Stimulated activated CD8-positive, alpha-beta memory T cell treated with anti-CD3 and anti-CD28 coated beads, Interleukin-2, amount 100 ng/mL, for 48 hours (primary cell): ENCODE measurements around the gene XPNPEP1.
"Not testable (repeated sequence)": the region's sequence is repeated elsewhere in the genome, so short reads cannot be mapped to it uniquely, and the experiment has no call there.

Experiments
- DNase-seq, 2 donors: peaks; one replicate each; pipeline ENCODE4 v3.0.0-alpha.2; 2020; ENCODE audit warnings: low read depth in 2 of 2

Gene XPNPEP1

DNA sequence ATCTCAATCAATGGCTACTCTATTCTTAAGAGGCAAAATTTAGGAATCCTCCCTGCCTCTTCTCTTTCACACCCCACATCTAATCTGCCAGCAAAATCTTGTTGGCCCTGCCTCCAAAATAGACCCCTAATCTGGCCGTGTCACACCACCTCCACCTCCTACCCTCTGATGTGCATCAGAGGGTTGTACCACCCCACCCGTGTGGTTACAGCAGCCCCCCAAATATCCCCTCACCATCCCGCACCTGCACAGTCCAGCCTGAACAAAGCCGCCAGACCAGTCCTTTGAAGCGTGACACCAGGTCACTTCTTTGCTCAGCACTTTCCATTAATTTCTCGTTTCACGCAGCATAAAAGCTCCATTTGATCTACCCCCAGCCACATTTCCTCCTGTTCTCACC, 776 bp upstream of the XPNPEP1 start:
- no peak for DNase-seq

DNA sequence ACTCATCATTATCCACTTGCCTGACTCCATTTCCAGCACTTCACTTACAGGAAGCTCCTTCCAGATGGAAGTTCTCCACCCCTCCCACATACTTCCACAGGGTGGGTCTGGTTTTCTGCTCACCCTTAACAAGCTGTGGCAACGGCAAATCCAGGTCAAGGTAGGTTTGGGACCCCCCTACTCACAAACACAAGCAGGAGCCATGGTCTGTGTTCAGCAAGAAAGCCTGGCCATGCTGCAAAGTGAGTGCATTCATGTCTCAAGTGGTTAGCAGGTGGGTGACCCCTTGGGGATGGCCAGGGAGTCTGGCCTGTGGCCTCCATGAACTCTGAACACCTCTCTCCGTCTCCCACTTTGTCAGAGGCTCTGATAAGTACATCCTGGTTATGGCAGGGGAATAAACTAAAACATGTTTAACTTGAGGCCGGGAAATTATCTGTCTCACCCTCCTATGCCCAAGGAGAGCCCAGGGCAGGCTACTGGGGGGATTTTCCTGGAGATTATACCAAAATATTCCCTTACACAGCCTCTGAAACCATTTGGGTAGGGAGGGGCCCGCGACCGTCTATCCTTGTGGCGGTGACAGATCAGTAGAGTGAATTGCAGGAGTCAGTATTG, 844 bp downstream of the XPNPEP1 start:
- no peak for DNase-seq

DNA sequence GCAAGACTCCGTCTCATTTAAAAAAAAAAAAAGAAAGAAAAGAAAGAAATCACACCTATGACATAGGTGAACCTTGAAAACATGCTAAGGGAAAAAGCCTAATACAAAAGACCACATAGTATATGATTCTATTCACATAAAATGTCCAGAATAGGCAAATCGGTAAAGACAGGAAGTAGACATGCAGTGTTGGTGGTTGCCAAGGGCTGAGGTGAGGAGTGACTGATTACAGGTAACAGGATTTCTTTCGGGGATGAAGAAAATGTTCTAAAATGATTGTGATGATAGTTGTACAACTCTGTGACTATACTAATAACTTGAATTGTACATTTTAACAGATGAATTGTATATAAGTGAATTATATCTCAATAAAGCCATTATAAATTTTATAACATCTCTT, 3.3 kb downstream of the XPNPEP1 start:
- no peak for DNase-seq

DNA sequence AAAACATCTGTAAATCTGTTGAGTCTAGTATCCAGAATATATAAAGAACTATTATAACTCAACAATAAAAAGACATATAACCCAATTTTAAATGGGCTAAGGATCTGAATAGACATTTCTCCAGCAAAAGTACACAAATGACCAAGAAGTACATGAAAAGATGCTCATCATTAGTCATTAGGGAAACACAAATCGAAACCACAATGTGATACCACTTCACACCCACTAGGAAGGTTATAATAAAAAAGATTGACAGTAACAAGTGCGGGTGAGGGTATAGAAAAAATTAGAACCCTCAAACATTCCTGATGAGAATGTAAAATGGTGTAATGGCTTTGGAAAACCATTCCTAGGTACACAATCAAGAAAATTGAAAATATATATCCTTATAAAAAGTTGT, 4.1 kb downstream of the XPNPEP1 start:
- no peak for DNase-seq

DNA sequence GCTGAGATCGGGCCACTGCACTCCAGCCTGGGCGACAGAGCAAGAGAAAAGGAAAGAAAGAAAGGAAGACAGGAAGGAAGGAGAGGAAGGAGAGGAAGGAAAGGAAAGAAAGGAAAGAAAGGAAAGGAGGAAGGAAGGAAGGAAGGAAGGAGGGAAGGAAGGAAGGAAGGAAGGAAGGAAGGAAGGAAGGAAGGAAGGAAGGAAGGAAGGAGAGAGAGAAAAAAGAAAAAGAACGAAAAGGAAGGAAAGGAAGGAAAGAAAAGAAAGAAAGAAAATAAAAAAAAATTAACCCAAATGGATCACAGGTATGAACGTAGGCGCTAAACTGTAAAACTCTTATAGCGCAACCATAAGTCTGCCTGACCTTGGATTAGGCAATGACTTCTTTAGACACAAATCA, 4.6 kb downstream of the XPNPEP1 start:
- not testable (repeated sequence) for DNase-seq

- no peak for DNase-seq
Observed at GRCh38 chr10:109915566-109915965, 7.7 kb downstream of the XPNPEP1 start.

- no peak for DNase-seq
Observed at GRCh38 chr10:109914966-109915365, 8.3 kb downstream of the XPNPEP1 start.

- DNase-seq, result no peak
Observed at GRCh38 chr10:109913306-109913892, 9.9 kb downstream of the XPNPEP1 start.

DNA sequence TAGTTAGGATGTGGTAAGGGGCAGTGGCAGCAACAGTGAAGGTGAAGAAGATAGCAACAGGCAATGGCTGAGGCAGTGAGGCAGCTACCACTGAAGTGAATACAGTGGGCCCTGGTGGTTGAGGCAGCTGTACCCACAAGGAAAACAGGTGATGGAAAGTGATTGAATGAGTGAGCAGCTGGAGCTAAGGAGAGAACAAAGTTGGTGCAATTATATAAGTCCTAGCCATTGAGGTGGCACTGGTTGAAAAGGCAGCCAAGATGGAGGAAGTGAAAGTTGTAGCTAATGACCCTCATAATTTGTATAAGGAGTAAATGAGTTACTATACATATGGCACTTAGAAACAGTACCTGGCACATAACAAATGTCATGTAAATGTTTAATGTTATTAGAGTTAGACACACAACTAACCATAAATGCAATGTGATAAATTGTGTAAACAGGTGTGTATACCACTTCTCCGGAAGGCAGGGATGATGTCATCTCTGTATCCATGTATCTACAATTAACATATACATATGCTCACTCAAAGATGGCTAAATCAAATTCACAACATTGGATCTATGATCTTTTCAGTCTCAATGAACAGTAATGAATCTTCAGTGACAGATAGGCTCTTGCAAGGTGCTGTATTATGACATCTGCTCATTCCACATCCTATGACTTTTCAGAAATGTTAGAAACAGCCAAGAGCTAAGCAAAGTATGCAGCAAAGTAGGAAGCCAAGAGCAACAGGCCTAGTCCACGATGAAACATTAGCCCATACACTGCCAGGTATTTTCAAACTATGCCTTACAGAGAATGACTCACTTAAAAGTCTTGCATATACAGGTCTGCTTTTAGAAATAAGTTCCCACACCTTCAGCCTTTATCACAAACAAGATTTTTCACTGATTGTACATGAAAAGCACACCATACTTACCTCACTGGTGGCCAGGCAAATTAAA, 10.7 kb downstream of the XPNPEP1 start:
- no peak for DNase-seq

DNA sequence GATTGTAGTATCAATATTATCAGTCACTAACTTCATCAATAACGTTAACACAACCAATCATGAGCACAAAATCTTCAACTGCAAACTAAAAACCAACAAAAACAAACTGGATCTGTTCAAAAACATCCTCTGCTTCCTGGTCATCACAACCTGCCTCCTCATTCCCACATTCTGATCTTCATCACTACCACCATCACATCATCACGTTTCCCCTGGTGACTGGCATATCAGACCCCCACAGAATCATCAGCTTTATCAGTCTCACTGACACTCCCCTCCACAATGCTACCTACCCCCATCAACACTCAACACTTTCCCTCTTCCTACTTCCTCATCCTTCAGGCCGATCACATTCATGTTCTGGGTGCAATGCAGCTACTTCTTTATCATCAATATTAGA, 11.4 kb downstream of the XPNPEP1 start:
- DNase-seq, result no peak

DNA sequence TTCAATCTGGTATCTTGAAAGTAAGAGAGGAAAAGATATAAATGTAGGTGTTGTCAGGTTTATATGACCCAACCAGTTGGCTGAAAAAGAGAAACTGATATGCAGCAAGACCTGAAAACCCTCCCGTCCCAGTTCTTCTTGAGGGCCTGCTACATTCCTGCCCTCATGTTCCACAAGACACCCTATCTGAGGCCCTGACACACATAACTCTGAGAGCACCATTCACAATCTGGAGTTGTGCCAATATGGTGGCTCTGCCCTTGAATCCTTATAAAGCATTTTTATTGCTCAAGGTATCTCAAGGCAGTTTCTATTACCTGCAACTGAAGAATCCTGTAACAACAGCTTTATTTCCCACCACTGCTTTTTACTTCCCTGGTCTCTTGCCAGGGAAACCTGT, 17.0 kb downstream of the XPNPEP1 start:
- no peak for DNase-seq

- DNase-seq, result no peak
Observed at GRCh38 chr10:109904397-109904796, 18.9 kb downstream of the XPNPEP1 start.

GRCh38 chr10:109902992-109903947, 20.0 kb downstream of the XPNPEP1 start:
- no peak for DNase-seq

- DNase-seq, result no peak
Observed at GRCh38 chr10:109899356-109900331, 23.7 kb downstream of the XPNPEP1 start.

GRCh38 chr10:109898666-109899355, 24.5 kb downstream of the XPNPEP1 start:
- DNase-seq, result no peak

DNA sequence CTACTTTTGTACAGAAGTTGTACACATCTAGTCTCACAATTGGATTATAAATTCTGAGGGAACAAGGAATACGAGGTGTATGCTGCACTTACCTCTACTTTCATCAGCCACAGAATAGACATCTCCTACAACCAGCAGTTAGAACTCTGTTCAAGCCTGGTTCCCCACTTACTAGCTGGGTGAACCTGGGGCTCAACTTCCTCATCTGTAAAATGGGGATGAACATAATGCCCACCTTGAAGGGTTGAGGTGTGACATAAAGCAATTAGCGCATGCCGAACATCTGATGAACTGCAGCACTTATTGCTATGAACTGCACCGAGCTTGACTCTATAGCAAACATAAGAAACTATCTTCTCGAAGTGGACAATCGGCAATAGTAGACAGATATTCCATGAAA, 25.3 kb downstream of the XPNPEP1 start:
- no peak for DNase-seq

GRCh38 chr10:109895848-109896247, 27.5 kb downstream of the XPNPEP1 start:
- no peak for DNase-seq

DNA sequence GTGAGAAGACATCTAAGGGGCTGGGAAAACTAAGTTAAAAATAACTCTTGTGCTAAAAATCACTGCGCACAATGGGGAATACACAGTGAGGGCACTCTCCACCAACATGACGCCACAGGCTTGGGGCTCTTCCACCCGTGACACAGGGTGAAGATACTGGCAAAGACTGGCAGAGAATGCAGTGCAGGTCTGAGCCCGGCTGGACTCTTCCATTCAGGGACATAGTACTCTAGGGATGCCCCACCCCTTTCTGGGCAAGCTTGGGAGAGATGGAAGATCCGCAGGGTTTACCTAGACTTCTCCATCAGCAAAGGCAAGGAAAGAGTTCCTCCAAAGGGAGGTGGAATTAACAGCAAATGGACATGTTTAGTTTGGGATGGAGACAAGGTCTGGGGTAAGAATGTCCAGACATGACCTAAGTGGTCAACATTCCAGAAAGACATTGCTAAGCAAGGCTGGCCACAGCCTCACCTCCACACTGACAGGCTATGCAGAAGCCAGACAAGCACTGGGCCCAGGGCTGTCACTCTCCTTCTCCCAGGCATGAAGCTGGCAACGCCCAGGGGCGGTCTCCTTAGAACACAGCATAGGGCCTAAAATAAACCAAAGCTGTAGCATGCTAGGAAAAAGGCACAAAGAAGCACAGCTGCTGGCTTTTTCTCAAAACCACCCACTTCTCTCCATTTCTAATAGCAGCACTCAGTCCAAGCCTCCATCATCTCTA, 28.1 kb downstream of the XPNPEP1 start:
- no peak for DNase-seq

GRCh38 chr10:109894516-109894915, 28.8 kb downstream of the XPNPEP1 start:
- DNase-seq, result no peak
